Fibroblast of skin of left quadriceps (primary cell): ENCODE measurements around the gene NSMCE1.
"Not testable (repeated sequence)": the region's sequence is repeated elsewhere in the genome, so short reads cannot be mapped to it uniquely, and the experiment has no call there.

ENCODE experiments used
- DNase-seq, 2 experiments: peaks; one replicate each; pipeline ENCODE4 v3.0.0-alpha.2; 2013; ENCODE audit warnings: low read depth in 2 of 2

The NSMCE1 gene

GRCh38 chr16:27272076-27272475 is 3.5 kb upstream of the NSMCE1 start:
- DNase-seq: no peak

DNA sequence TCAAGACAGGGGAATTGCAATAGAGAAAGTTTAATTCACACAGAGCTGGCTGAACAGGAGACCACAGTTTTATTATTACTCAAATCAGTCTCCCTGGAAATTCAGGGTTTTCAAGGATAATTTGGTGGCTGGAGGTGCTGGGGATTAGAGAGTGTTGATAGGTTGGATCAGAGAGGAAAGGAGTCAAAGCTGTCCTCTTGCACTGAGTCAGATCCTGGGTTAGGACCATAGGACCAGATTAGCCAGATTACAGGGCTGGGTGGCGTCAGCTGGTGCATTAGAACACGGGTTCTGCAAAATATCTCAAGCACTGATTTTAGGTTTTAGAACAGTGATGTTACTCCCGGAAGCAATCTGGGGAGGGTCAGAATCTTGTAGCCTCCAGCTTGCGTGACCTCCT is 1.8 kb upstream of the NSMCE1 start:
- no peak for DNase-seq

- no peak for DNase-seq
Measured at GRCh38 chr16:27269300-27270150, 953 bp upstream of the NSMCE1 start.

DNA sequence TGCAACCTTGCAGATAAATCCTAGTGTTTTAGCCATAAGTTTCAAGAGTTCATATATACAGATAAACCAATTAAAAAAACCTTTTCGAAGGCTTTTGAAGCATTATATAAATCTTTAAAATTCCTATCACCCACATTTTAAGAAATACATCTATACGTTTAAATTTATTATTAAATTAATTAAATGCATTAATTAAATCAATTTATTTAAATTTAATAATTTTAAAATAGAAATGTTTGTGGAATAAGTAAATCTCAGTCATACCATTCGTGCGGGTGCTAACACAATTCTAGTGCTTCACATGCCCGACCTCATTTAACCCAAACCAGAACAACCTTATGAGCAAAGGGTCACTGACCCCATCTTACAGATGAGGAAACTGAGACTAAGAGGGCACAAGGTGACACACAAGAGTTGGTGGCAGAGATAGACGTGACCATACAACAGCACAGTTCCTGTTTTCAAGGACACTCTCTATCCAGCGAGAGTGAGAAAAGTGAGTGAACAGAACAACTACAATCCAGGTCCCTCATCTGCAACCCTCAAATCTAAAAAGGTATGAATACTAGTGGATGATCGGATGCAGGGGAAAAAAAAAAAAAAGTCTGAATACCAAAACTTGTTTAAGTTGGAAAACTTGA is 1.4 kb downstream of the NSMCE1 start:
- DNase-seq: no peak

GRCh38 chr16:27265982-27266381 is 2.6 kb downstream of the NSMCE1 start:
- no peak for DNase-seq

DNA sequence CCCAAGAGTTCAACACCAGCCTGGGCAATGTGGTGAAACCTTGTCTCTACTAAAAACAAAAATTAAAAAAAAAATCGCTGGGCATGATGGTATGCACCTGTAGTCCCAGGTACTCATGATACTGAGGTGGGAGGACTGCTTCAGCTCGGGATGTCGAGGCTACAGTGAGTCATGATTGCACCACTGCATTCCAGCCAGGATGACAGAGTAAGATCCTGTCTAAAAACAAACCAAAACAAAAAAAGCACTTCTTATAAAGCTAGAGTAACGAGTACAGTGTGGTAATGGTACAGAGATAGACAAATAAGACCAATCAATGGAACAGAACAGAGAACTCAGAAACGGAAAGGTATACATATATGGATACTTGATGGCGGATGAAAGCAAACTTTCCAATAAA is 4.4 kb downstream of the NSMCE1 start:
- DNase-seq: no peak

- DNase-seq: not testable (repeated sequence)
Measured at GRCh38 chr16:27262904-27263423, 5.6 kb downstream of the NSMCE1 start.

DNA sequence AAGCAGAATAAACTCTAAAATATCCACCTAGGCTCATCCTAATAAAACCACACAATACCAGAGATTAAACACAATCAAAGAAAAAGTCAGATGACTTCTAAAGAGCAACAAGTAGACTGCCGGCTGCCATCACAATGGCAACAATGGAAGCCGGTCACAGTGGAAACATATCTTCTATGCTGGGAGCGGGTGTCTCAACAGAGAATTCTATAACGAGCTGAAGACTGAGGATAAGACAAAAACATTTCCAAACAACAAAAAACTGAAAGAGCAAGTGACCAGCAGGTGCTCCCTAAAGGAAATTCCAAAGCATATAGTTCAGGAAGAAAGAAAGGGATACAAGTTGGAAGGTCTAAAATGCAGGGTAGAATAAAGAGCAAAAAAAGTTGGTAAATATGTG is 8.9 kb downstream of the NSMCE1 start:
- no peak for DNase-seq

GRCh38 chr16:27258241-27258734 is 10.3 kb downstream of the NSMCE1 start:
- DNase-seq: no peak

- no peak for DNase-seq
Measured at GRCh38 chr16:27257271-27257670, 11.3 kb downstream of the NSMCE1 start.

GRCh38 chr16:27256861-27257260 is 11.7 kb downstream of the NSMCE1 start:
- DNase-seq: no peak

DNA sequence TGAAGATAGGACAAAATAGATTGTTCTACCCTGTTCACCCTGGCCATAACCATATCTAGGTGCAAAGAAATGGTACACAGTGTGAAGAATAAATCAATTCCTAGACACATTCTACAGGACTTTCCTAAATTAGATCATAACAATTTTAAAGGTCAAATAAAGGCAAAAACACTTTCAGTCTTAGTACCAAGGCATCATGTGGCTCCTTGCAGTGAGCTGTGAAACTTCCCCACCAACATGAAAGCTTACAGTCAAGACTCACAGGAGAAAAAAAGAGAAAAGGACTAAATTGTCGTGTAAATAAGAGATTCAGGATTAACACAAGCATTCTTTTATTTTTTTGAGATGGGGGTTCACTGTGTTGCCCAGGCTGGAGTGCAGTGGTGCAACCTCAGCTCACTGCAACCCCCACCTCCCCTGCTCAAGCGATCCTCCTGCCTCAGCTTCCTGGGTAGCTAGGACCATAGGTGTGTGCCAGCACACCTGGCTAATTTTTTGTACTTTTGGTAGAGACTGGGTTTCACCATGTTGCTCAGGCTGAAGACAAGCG is 14.2 kb downstream of the NSMCE1 start:
- no peak for DNase-seq

DNA sequence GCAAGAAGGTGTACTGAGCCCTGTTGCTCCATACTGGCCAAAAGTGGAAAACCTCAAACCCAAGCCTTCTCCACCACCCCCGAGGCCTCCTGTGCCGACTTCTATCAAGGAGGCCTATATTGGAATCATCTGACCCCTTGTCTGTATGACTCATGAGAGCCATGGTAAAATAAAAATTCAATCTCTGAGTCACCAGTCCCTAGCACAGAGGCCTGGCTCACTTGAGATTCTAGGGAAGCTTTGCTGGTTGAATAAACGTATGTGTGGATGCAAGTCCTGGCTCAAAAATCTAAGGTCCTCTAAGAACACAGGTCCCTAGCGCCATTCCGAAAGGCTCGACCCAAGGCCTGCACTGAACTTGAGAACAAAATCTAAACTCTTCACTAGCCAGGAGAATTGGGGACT is 15.0 kb downstream of the NSMCE1 start:
- peak; percentile 55 to 59 for DNase-seq

DNA sequence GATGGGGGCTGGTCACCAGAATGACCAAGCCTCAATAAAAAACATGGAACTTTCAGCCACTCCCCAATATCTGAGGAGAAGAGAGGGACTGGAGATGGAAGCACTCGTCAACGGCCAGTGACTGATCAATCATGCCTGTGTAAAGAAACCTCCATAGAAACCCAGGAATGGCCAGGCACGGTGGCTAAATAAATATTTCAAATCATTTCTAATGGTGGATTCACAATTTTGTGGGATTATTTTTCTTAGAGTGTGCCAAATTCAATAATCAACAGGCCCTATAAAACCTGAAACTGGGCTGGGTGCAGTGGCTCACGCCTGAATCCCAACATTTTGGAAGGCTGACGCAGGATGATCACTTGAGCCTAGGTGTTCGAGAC is 16.4 kb downstream of the NSMCE1 start:
- DNase-seq: no peak

DNA sequence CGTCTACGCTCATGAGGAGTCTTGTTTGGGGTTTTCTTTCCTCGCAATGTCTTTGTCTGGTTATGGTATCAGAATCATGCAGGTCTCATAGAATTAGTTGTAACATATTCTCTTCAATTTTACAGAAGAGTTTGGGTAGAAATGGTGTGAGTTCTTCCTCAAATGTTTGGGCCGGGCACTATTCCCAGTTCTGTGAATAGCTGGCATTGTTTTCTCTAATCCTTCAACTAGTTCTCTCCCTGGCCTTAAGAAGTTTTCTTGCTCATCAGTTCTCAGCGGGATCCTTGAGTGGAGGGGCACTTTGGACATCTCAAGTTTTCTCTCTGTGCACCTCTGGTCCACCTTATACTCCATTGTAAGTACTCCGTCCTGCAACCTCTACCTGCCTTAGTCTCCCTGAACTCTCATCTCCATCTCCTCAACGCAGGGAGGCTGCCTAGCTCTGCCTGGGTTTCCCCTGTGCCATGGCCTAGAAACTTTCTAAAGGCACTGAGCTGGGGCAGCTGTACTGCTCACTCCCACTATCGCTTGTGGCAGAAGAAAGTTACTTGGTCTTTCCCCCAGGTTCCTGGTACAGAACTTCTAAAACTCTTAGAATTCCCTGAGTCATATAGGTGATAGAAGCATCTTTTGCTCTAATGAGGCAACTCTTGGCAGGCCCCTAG is 16.9 kb downstream of the NSMCE1 start:
- no peak for DNase-seq

DNA sequence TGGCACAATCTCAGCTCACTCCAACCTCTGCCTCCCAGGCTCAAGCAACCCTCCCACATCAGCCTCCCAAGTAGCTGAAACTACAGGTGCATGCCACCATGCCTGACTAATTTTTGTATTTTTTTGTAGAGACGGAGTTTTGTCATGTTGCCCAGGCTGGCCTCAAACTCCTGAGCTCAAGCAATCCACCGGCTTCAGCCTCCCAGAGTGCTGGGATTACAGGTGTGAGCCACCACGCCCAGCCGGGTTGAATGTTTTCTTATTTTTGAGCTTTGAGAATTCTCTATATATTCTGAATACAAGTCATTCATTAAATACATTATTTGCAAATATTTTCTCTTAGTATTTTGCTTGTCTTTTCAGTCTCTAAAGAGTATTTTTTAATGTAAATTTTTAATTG is 19.7 kb downstream of the NSMCE1 start:
- DNase-seq: not testable (repeated sequence)

DNA sequence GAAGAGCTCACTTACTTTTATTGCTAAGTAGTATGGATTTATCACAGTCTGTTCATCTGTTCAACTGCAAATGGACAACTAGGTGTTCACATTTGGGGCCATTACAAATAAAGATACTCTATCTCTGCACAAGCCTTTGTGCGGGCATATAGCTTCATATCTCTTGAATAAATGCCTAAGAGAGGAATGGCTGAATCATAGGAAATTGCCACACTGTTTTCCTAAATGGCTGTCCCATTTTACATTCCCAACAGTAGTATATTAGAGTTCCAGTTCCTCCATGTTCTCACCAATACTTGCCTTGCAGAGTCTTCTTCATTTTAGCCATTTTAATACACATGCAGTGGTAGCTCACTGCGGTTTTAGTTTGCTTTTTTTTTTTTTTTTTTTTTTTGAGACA is 20.5 kb downstream of the NSMCE1 start:
- no peak for DNase-seq

GRCh38 chr16:27247076-27247475 is 21.5 kb downstream of the NSMCE1 start:
- not testable (repeated sequence) for DNase-seq

DNA sequence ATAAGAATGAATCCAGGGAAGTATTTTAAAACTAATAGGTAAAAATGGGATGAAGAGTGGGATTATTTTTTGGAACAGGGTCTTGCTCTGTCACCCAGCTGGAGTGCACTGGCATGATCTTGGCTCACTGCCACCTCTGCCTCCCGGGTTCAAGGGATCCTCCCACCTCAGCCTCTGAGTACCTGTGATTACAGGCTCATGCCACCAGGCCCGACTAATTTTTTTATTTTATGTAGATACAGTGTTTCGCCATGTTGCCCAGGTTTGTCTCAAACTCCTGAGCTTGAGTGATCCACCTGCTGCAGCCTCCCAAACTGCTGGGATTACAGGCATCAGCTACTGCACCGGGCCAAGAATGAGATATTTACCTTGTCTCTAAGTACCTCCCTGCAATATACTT is 22.1 kb downstream of the NSMCE1 start:
- DNase-seq: no peak

DNA sequence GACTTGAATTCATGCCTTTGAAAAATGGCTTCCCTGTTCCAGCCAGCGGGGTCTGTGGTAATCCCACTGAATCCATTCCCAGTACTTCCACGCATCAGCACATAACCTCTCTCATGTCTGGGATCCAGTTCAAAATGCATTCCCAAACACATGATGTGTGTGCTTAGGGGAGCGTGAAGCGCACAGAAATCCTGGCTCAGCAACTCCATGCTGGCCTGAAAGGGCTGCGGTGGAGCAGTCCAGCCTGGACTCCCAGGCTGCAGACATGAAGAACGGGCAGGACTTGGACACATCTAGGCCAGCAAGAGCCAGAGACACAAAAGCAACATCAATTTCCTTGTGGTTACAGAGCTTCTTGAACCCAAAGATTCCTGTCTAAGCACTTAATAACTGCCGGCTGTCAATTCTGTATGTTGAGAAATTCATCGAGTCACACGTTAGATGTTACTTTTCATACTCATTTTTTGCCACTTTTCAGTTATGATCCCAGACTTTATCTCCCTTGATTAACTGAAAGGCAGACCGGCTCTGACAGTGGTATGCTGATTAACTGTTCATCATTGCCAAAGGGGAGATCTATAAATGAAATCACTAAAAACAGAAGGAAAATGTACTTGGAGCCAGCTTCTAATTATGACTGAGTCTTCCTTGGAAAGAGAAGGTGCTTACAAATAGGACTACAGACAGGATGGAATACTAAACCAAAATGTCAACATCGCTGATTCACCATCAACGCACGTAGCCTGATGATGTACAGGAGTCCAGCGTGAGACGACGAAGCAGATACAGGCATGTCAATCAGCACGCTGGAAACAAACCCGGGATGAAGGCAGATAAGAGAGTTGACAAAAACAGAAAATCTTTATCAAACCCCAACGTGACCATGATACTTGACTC is 23.0 kb downstream of the NSMCE1 start:
- peak in 1 of 2 experiments; percentile 47 for DNase-seq

- DNase-seq: no peak
Measured at GRCh38 chr16:27244363-27244755, 24.2 kb downstream of the NSMCE1 start.
